HEK293 (cell line): Measurements from ENCODE around the gene CTIF.

Experiments used
- CTCF ChIA-PET: fragments of 350-600 bp; formaldehyde crosslinking; extraction: SDS; loops from one replicate; lab custom pipeline; 2021; ENCODE audit warnings: antibody characterized with exemption; lab: Yijun Ruan, JAX
- POLR2A ChIA-PET: fragments of 300-600 bp; formaldehyde crosslinking; extraction: SDS; loops from one replicate; lab custom pipeline; 2020; ENCODE audit warnings: antibody characterized with exemption, inconsistent platforms; lab: Yijun Ruan, JAX
- H3K27ac ChIP-seq: fragments of 200-500 bp; sonication (Bioruptor generic); 2 replicates; pipeline ENCODE4 v1.5.1; 2014; ENCODE audit warnings: low read depth, low read length, control low read depth, inconsistent platforms; ENCODE audit errors: extremely low read depth
- H3K36me3 ChIP-seq, 2 experiments: fragments of 200-500 bp in 1 of 2; sonication (Bioruptor generic) in 1 of 2; 1 replicate in 1 of 2; 2 replicates in 1 of 2; pipeline ENCODE4 v1.5.1; 2014 to 2017; ENCODE audit warnings: inconsistent platforms in 2 of 2, low read length in 2 of 2; ENCODE audit not compliant: control insufficient read depth in 2 of 2, insufficient read depth in 1 of 2
- H3K4me1 ChIP-seq: fragments of 200-500 bp; sonication (Bioruptor generic); 2 replicates; pipeline ENCODE4 v1.5.1; 2014; ENCODE audit warnings: mild to moderate bottlenecking, low read length, inconsistent platforms; ENCODE audit not compliant: control insufficient read depth, insufficient read depth
- H3K4me3 ChIP-seq: 2 replicates; pipeline ENCODE4 v1.5.1; 2011; ENCODE audit warnings: low read depth, mild to moderate bottlenecking, control low read depth, low read length, moderate library complexity
- H3K9me3 ChIP-seq: fragments of 200-500 bp; sonication (Bioruptor generic); 2 replicates; pipeline ENCODE4 v1.5.1; 2014; ENCODE audit warnings: low read depth, low read length, inconsistent platforms; ENCODE audit not compliant: control insufficient read depth, insufficient read depth
- GLIS1 ChIP-seq: fragments of 450-650 bp; formaldehyde crosslinking; IDR thresholded peaks from 2 replicates; pipeline ENCODE4 v1.5.1; 2016; ENCODE audit warnings: missing biosample characterization, missing genetic modification characterization
- KLF9 ChIP-seq: fragments of 450-650 bp; formaldehyde crosslinking; IDR thresholded peaks from 2 replicates; pipeline ENCODE4 v1.5.1; 2016; ENCODE audit warnings: missing biosample characterization, missing genetic modification characterization, low read depth
- MEIS1 ChIP-seq: sonication (generic); formaldehyde crosslinking; IDR thresholded peaks from 2 replicates; pipeline ENCODE4 v1.8.1; 2022; ENCODE audit warnings: missing genetic modification reagents, mild to moderate bottlenecking, borderline replicate concordance
- PRDM10 ChIP-seq: fragments of 450-650 bp; formaldehyde crosslinking; IDR thresholded peaks from 2 replicates; pipeline ENCODE4 v1.5.1; 2016; ENCODE audit warnings: missing biosample characterization, missing genetic modification characterization
- TRIM28 ChIP-seq: IDR thresholded peaks from 2 replicates; pipeline ENCODE4 v1.6.1; 2011; ENCODE audit warnings: low read length, control low read depth, borderline replicate concordance
- ZBTB10 ChIP-seq: fragments of 450-650 bp; formaldehyde crosslinking; IDR thresholded peaks from 2 replicates; pipeline ENCODE4 v1.5.1; 2016; ENCODE audit warnings: missing biosample characterization, missing genetic modification characterization
- ZBTB11 ChIP-seq: fragments of 450-650 bp; formaldehyde crosslinking; conservative IDR thresholded peaks from 2 replicates; pipeline ENCODE4 v1.5.1; 2016; ENCODE audit warnings: low read depth, missing biosample characterization, missing genetic modification characterization
- ZIC2 ChIP-seq: fragments of 450-650 bp; formaldehyde crosslinking; IDR thresholded peaks from 2 replicates; pipeline ENCODE4 v1.5.1; 2016; ENCODE audit warnings: missing biosample characterization, missing genetic modification characterization
- ZNF121 ChIP-seq: fragments of 450-650 bp; formaldehyde crosslinking; IDR thresholded peaks from 2 replicates; pipeline ENCODE4 v1.5.1; 2016; ENCODE audit warnings: missing biosample characterization, missing genetic modification characterization
- ZNF426 ChIP-seq: fragments of 450-650 bp; formaldehyde crosslinking; IDR thresholded peaks from 2 replicates; pipeline ENCODE4 v1.5.1; 2017; ENCODE audit warnings: missing biosample characterization, missing genetic modification characterization, mild to moderate bottlenecking, inconsistent platforms, moderate library complexity
- ZNF585B ChIP-seq: fragments of 450-650 bp; formaldehyde crosslinking; IDR thresholded peaks from 2 replicates; pipeline ENCODE4 v1.5.1; 2016; ENCODE audit warnings: missing biosample characterization, missing genetic modification characterization

The CTIF gene

GRCh38 chr18:48673456-48673852 is 134.6 kb downstream of the CTIF start:
- peaks cover 0 to 9% of the 10 kb centered on the region in 2 experiments; a peak in 2 of 3 replicates for H3K36me3 ChIP-seq
- H3K9me3 ChIP-seq = no peaks in the 10 kb centered on the region
- POLR2A ChIA-PET = no interaction called here
- no peak overlapping the region for H3K27ac ChIP-seq
- TF ChIP-seq ZNF121 (tag by site-specific recombination) (no peak), ZNF426 (tag by site-specific recombination) (no peak)
- CTCF ChIA-PET = interaction anchor here (0.6 to 3.0 kb wide), 5 partner anchors 198 to 742 kb away, joined by 3 to 35 read pairs (median 4); no protein-coding TSS in a partner anchor
- H3K4me1 ChIP-seq = no peaks in the 10 kb centered on the region
- no peak overlapping the region for H3K4me3 ChIP-seq

- no peak overlapping the region for H3K27ac ChIP-seq
- no peaks in the 10 kb centered on the region for H3K9me3 ChIP-seq
- ChIA-PET POLR2A (no interaction called here), CTCF (interaction anchor here (0.6 to 3.0 kb wide), 15 partner anchors 68 to 1184 kb away, joined by 3 to 35 read pairs (median 3); no protein-coding TSS in a partner anchor)
- peaks cover 0 to 9% of the 10 kb centered on the region in 2 experiments; a peak in 2 of 3 replicates for H3K36me3 ChIP-seq
- H3K4me1 ChIP-seq = no peaks in the 10 kb centered on the region
- no peak overlapping the region for H3K4me3 ChIP-seq
- TF ChIP-seq ZNF585B (no peak), GLIS1 (tag by site-specific recombination) (peak; percentile 77), TRIM28 (no peak), PRDM10 (peak; percentile 60), ZIC2 (tag by site-specific recombination) (peak; percentile 58)
- TF ChIP-seq, all 188 proteins: peak for 3
These were observed 135.3 kb downstream of the CTIF start for GRCh38 chr18:48673853-48674721.

- Histone ChIP-seq H3K27ac (no peak overlapping the region), H3K4me1 (no peaks in the 10 kb centered on the region), H3K4me3 (no peak overlapping the region), H3K36me3 (peaks cover 0 to 9% of the 10 kb centered on the region in 2 experiments; a peak in 2 of 3 replicates), H3K9me3 (no peaks in the 10 kb centered on the region)
- CTCF ChIA-PET = interaction anchor here (0.6 to 3.0 kb wide), 14 partner anchors 57 to 1184 kb away, joined by 3 to 35 read pairs (median 3); no protein-coding TSS in a partner anchor
- TF ChIP-seq KLF9 (tag by site-specific recombination) = no peak
- TF ChIP-seq MEIS1 (CRISPR knock-in tag) = no peak
- 0 out of 2 replicates have a peak, but pooled peaks have one; percentile 45 for TF ChIP-seq ZBTB10
- 0 out of 2 replicates have a peak, but pooled peaks have one; percentile 12 for TF ChIP-seq ZBTB11 (tag by site-specific recombination)
- POLR2A ChIA-PET = no interaction called here
These were observed 136.0 kb downstream of the CTIF start for GRCh38 chr18:48674758-48675351.
